Stimulated activated CD4-positive, alpha-beta T cell treated with anti-CD3 and anti-CD28 coated beads, Interleukin-12 subunit alpha, Interleukin-12 subunit beta, amount 100 ng/mL, for 24 hours (primary cell): ENCODE results near the gene ITPRIPL2.

Source experiments
- DNase-seq, 2 experiments: peaks; one replicate each; pipeline ENCODE4 v3.0.0-alpha.2; 2020; ENCODE audit warnings: low read depth in 2 of 2

ITPRIPL2 gene

DNA sequence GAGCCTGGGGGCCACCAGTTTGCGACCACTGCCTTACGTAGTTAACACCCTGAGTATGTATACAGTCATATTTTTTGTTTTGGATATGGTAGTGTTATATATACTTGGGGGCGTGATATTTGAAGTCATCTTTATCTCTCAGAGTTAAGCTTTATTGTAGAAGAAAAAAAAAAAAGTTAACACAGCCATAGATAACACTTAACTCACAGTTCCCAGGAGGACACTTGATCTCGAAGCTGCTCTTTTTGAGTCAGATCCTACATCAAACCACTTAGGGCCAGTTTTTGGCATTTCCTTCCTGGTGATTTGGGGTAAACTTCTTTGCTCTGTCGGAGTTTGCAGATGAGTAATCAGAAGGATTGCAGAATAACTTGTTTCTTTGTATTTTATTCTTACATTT, 5.8 kb downstream of the ITPRIPL2 start:
- DNase-seq = no peak

DNA sequence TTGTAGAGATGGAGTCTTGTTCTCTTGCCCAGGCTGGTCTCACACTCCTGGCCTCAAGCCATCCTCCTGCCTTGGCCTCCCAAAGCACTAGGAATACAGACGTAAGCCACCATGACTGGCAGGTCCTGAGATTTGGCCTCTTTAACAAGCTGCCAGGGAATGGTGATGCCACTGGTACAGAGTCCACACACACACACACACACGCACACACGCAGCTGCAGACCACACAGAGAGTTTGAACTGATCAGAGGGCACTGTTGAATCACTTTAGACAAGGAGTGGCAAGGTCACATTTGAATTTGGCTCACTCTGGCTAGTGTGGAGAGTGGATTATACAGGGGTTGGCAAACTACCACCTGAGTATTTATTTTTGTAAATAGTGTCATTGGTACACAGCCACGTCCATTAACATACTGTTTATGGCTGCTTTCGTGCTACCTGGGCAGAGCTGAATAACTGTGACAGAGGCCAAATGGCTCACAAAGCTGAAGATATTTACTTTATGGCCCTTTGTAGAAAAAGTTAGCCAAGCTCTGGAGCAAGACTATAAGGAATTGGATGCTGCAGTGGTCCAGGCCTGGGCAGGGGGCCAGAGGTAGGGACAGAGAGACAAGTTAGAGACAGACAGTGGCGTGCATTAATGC, 9.9 kb downstream of the ITPRIPL2 start:
- DNase-seq = no peak

DNA sequence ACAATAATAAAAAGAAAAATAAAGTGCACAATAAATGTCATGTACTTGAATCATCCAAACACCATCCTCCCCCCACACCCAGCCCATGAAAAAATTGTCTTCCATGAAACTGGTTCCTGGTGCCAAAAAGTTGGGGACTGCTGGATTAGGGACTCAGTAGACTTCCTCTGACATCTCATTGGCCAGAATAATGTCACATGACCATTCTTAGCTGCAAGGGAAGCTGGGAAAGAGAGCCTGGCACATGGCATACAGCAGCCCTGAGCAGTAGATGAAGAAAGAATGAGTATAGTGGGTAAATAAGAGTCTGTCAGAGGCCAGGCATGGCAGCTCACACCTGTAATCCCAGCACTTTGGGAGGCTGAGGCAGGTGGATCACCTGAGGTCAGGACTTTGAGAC, 12.5 kb downstream of the ITPRIPL2 start:
- DNase-seq = no peak

DNA sequence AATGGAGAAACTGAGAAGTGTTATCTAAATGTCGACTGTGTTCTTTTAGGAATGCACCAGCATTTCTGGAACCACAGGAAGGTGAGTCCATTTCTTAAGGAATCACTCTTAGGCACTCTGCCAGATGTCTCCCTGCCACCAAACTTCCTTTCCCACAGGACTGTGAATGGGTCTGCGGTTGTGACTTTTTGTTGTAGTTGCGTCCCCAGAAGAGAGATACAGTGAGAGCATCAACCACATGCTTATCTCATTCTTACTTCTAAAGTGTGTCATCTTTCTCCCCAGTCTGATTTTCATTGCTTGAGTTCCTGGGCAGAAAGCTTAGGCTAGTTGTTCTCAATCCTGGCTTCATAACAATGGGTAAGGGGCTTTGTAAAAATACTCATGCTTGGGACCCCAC, 13.4 kb downstream of the ITPRIPL2 start:
- DNase-seq = no peak

DNA sequence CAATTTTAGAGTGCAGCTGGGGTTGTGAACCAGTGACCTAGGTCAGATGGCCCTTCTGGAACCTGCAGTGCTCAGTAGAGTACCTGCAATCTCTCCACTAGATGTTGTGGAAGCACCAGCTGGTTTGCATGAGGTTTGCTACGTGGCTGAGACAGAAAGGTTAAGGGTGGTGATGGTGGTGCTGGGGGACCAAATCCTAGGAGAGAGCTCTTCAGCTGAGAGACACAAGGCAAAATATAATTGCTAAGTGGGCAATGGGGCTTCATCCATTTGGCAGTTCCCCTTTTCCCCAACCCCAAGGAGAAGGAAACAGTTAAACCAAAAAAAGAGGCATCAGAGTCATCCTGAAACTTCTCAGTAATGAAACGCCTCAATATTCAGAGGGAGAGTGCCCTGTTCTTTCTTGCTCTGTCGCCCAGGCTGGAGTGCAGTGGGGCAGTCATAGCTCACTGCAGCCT, 13.9 kb downstream of the ITPRIPL2 start:
- DNase-seq = no peak

DNA sequence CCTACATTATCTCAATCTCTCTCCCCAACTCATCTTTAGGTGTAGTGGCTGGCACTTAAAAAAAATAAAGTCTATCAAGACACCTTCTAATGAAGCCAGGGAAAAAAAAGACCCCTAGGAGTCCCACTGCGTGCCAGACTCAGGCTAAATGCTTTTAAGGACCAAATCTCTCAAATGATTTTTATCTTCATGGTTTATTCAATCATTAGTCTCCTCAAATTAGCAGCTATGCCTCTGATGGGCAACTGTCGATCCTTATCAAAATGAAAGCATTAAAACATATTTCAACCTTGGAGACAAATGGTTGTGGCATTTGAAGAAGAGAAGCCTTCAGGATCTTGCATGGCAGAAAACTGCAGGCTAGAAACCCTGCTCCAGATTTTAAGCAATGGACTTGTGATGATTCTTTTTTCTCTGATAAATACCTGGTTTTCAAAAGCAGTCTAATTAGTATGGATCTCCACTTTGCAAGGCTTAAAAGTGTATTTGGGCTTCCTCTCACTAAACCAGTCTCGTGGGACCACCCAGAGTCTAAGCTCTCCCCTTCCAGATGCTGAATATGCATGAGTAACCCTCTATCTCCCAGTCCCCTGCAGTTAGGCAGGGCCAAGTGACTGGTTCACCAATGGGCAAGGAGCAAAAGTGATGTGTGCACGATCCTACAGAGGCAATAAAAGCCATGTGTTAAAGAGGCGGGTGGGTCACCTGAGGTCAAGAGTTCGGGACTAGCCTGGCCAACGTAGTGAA, 14.9 kb downstream of the ITPRIPL2 start:
- no peak for DNase-seq

DNA sequence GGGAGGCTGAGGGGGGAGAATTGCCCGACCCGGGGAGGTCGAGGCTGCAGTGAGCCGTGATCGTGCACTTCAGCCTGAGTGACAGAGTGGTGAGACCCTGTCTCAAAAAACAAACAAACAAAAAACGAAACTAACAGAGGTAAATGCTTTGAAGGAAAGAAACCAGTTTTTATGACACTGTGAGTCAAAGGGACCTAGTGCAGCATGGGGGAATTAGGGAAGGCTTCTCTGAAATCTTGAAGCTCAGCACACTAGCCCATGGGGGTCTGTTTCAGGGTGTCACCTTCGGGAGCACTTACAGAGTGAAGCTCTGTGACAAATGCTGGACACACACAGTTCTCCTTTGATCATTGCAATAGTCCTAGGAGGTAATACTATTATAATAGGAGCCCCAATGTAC, 16.6 kb downstream of the ITPRIPL2 start:
- no peak for DNase-seq

DNA sequence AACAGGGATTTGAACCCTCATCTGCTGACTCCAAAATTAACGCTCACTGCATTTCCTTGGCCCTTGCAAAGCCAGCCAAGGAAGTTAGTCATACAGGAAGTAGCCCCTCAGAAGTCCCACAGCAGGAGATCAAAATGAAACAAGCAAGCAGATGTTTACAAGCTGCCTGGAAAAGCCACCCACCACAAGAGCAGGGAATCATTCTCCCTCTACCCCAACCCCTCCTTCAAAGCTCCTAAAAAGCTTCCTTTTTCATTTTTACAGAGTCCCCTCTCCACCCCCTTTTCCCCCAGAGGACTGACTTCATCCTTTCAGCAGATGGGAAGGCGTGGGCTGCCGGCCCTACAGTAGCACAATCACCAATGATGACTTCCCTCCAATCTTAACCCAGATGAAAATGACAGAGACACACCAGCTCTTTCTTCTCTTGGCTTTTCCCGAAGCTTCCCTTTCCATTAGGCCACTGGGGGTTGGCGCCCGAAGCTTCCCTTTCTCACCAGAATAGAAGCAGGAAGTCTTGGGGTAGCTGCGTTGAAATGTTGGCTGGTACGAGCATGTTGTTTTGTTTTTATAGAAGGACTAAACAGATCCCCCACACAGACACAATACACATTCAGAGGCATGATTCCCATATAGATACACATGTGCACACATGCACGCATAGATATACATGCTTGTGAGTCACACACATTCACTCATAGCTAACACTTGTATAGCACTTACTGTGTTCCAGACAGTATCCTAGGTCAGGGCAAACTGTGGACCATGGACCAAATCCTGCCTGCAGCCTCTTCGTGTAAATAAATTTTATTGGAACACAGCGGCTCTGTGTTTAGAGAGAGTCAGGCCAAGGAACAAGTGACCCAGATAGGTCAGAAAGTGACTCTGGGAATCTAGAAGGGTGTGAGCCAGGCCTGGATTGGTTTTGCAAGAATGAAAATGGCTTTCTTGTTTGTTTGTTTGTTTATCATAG, 17.4 kb downstream of the ITPRIPL2 start:
- no peak for DNase-seq

DNA sequence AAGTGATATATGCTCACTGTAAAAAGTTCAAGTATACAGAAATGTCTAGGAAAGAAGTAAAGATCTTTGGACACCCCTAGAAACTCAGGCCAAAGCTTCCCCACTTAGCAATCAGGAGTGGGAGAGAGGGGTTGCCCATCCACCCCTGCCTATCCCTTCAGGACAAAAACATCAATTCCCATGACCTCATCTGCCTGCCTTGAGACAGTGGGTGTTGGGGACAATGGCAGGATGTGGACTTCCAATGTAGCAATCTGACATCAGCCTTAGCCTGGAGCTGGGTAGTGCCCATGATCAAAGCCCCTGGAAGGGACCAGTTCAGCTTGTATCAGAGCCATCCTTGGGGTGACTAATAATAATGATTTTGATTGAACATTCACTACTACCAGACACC, 18.1 kb downstream of the ITPRIPL2 start:
- DNase-seq = no peak

DNA sequence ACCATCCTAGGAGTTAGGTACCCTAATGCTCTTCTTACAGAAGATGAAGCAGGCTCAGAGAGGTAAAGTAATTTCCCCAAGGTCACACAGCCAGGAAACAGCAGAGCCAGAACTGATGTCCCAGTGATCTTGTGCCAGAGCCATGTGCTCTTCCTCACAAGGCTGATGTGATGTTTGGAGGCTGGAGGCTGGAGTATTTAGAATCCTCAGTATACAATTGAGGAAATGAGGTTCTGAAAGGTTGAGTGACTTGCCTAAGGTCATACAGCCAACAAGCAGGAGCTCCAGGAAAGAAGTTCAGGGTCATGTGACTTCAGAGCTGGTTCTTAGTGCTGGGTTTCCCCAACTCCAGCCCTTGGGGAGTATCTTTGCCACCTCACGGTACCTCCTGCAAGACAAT, 18.5 kb downstream of the ITPRIPL2 start:
- DNase-seq = no peak

DNA sequence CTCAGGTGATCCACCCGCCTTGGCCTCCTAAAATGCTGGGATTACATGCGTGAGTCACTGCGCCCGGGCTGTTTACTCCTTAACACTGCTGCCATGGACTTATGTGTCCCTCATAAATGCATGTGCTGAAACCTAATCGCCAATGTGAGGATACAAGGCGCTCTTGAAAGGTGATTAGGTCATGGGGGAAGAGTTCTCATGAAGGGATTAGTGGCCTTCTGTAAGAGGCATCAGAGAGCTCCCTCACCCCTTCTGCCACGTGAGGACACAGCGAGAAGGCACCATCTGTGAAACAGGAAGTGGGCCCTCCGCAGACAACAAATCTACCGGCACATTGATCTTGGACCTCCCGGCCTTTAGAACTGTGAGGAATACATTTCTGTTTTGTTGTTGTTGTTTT, 19.1 kb downstream of the ITPRIPL2 start:
- DNase-seq = no peak

DNA sequence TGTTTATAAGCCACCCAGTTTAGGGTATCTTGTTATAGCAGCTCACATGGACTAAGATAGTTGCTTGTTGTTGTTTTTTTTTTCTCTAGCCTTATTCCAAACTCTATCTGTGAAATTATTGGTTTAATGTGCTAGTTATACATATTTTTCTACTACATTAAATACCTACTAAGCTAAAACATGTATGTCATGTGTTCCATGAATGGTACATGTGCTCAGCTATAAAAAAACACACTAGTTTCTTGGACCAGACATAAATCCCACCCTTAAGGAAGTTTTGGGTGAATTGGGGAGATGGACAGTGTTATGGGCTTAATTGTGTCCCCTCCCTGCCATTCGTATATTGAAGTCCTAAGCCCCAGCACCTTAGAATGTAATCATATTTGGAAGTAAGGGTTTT, 19.8 kb downstream of the ITPRIPL2 start:
- no peak for DNase-seq

DNA sequence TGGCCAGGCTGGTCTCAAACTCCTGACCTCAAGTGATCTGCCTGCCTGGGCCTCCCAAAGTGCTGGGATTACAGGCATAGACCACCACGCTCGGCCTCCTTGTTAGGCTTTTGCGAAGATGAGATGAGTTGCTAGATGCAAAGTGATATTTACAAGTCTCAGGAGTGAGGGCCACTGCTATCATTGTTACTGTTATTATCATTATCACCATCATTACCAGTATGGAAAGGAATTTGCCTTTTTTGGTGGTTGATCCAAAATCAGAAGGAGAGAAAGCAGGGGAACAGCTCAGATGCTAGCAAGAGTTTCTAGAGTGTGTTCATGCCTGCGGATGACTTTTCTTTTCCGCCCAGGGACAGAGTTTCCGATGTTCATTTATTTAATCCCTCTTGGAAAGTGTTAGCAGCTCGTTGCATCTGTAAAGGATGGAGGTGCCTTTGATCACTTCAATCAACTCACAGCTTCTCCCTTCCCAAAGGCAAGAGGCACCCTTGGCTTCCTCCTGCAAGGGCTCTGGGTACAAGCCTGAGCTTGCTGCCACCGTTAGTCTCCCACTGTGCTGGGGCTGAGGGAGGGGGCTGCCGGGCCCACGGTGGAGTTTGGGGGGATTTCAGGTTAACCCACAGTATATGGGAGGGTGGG, 21.6 kb downstream of the ITPRIPL2 start:
- no peak for DNase-seq

DNA sequence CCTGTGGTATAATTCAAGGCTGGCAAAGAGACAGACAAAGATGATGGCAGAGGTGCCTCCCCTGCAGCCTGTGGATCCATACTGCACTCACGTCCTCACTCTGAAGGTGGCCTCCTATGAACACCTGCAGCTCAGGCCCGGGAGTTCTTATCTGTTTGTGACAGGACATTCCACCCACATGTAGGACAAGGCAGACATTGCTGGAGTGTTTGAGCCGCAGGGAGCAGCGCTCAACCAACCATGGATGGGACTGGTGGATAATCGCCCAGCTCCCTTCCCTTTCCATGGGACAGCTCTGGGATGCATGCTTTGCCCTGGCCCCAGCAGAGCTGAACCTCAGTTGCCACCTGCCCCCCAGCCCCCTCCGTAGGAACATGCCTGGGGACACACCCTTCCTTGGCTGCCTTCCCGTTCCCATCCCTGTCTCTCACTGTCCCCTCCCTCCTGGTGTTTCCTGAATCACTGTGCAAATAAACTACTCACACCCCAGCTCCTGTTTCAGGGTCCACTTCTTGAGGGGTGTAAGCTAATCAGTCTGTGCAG, 22.2 kb downstream of the ITPRIPL2 start:
- DNase-seq = no peak

DNA sequence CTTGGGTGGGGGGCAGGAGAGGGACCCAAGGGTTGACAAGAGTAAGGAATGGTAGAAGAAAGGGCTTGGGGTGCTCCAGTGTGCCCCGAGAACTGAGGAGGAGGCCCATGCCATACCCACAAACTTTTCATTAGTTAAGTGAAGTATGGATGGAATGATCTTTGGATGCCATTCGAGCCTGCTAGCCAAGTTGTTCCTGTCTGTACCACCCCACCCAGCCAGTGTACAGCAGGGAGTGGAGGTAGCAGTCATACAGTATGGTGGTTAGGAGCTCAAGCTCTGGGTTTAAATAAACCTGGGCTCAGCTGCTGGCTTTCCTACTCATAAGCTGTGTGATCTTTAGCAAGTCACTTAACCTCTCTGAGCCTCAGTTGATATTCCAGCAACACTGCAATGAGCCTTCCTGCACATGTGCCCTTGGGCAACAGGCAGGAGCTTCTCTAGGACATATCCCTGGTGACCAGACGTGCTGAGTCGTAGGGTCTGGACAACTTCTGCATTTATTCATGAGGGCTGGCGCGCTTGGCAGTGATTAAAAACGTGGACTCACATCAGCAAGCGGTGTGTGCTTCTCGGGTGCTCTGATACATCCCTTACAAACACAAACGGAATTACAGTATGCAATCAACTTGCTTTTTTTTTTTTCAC, 22.9 kb downstream of the ITPRIPL2 start:
- no peak for DNase-seq

DNA sequence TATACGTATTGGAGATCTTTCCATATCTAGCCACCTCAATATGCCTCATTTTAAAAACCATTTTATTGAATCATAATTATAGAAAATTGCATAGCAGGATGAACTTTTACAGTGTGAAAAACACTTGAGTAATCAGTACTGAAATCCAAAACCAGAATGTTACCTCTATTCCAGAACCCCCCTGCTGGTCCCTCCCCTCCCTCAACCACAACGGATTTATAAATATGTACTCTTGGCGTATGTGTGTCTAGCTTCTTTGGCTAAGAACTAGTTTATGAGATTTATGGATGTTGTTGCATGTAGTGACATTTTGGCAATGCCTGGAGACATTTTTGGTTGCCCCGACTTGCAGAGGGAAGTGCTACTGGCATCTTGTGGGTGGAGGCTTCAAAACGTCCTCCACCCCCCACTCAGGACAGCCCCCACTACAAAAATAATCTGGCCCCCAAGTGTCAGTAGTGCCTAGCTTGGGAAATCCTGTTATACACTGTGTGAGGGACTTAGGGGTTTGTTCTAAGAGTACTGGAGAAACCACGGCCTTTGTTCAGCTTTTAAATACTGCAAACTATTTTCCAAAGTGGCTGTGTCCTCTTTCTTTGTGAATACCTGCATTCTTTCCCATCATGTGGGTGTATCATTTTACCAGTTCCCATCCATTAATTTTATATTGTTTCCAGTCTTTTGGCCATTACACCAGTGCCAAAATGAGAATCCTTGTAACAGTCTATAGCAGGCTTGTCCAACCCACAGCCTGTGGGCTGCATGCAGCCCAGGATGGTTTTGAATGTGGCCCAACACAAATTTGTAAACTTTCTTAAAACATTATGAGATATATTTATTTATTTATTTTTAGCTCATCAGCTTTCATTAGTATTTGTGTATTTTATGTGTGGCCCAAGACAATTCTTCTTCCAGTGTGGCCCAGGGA, 23.7 kb downstream of the ITPRIPL2 start:
- DNase-seq = no peak

DNA sequence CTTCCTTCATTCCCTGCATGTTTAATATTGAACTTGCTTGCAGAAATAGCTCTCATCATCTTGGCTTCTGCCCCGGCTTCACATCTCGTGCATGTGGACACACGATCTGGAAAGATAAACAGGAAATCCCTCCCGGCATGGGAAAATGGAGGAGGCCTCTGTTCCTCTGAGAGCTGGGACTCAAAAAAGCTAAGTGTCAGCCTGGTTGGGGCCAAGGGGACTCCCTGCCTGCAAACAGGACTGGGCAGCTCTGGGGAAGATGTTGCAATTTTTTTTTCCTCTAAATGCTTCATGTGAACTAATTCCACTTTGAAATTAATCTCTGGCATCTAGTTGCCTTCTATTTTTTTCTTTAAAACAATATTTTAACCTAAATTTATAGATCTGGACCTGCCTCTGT, 24.8 kb downstream of the ITPRIPL2 start:
- no peak for DNase-seq

DNA sequence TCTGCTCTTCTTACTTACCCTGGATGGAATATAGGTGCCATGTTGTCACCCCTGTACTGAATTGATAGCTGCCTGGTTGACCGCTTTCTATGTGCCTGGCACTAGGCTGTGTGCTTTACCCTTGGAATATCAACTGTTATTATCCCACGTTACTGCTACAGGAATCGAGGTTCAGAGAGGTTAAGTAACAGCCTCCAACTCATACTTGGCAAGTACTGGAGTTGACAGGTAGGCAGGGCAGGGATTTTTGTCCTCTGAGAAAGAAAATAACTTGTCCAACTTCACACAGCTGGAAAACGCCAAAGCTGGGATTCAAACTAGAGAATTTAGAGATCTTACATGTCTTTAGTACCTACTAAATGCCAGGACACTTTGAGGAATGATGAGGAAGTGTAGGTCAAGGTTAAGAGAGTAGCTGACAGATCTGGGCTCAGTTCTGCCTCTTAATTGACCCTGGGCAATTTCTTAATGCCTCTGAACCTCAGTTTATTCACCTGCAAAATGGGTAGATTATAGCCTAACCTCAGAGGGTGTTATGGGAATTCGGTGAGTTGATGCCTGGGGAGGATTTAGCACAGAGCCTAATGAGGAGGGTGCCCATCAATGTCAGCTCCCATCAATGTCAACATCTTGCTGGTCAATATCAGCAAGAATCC, 25.8 kb downstream of the ITPRIPL2 start:
- no peak for DNase-seq

DNA sequence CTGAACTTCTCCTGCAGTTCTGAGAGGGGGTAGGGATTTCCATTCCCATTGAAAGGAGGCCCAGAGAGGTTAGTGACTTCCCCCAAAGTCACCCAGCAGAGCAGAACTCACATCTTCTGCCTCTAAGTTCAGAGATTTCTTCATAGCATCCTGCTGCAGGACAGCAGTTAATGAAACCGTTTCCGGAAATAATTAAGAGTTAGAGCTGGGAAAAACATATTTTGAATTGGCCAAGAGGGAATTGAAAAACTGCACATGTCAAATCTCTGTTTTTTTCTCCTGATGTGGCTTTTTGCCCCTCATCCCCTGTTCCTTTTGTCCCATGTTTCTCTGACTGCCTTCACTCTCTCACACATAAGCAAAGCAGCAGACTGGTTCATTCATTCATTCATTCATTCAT, 26.6 kb downstream of the ITPRIPL2 start:
- no peak for DNase-seq
